Panc1 (cell line): ENCODE measurements around the gene COG2. TPM values are rescaled to one million over a fixed set of nuclear protein-coding genes. Genes with fewer than 3 reads are reported as not detected.

Experiments
- ATAC-seq: fragments of 200-7000 bp; cut with Tn5 transposase; 2 replicates; pipeline ENCODE4 v1.9.1; 2020; ENCODE audit warnings: mild to moderate bottlenecking, moderate library complexity
- BruUV-seq: library from RNA; stranded (reverse); fragments of 400-500 nt; replicated peaks from 2 replicates; lab custom pipeline; 2021; lab: Mats Ljungman, UMichigan
- CTCF ChIA-PET: fragments of 300-600 bp; sonication (Branson Sonifier 250); formaldehyde crosslinking; loops from one replicate; lab custom pipeline; 2022; ENCODE audit warnings: antibody characterized with exemption; lab: Charles Lee
- POLR2A ChIA-PET: fragments of 300-600 bp; sonication (Branson Sonifier 250); formaldehyde crosslinking; loops from one replicate; lab custom pipeline; 2022; ENCODE audit warnings: antibody characterized with exemption; lab: Charles Lee
- DNase-seq: peaks from one replicate; pipeline ENCODE4 v3.0.0-alpha.2; 2010; ENCODE audit warnings: low read depth, low spot score
- H3K27ac ChIP-seq: 2 replicates; pipeline ENCODE4 v1.5.1; 2011; ENCODE audit warnings: mild to moderate bottlenecking, low read length, inconsistent platforms
- H3K27me3 ChIP-seq: fragments of 200-500 bp; sonication (Bioruptor generic); 2 replicates; pipeline ENCODE4 v1.6.0; 2014; ENCODE audit warnings: low read length, inconsistent platforms; ENCODE audit not compliant: control insufficient read depth, insufficient read depth
- H3K36me3 ChIP-seq: fragments of 200-500 bp; sonication (Bioruptor generic); 2 replicates; pipeline ENCODE4 v1.5.1; 2014; ENCODE audit warnings: inconsistent platforms, mild to moderate bottlenecking, low read length, moderate library complexity; ENCODE audit not compliant: control insufficient read depth, insufficient read depth
- H3K4me1 ChIP-seq: 2 replicates; pipeline ENCODE4 v1.5.1; 2011; ENCODE audit warnings: inconsistent platforms, mild to moderate bottlenecking, low read length, moderate library complexity; ENCODE audit not compliant: control insufficient read depth, insufficient read depth
- H3K4me3 ChIP-seq, 2 experiments: 2 replicates each; pipeline ENCODE4 v1.5.1; 2011 to 2012; ENCODE audit warnings: low read depth in 2 of 2, low read length in 2 of 2, mild to moderate bottlenecking in 2 of 2, inconsistent platforms in 1 of 2, moderate library complexity in 1 of 2
- H3K9me3 ChIP-seq: fragments of 200-500 bp; sonication (Bioruptor generic); 2 replicates; pipeline ENCODE4 v1.5.1; 2014; ENCODE audit warnings: low read depth, mild to moderate bottlenecking, inconsistent platforms, low read length, moderate library complexity; ENCODE audit not compliant: control insufficient read depth, insufficient read depth
- POLR2AphosphoS5 ChIP-seq: IDR thresholded peaks from 2 replicates; pipeline ENCODE4 v1.6.1; 2012; ENCODE audit warnings: mild to moderate bottlenecking, low read depth, low read length, moderate library complexity
- REST ChIP-seq, 2 experiments: IDR thresholded peaks; 2 replicates each; pipeline ENCODE4 v1.6.1; 2011 to 2012; ENCODE audit warnings: low read depth in 2 of 2, control low read depth in 1 of 2, low read length in 1 of 2, mild to moderate bottlenecking in 1 of 2, moderate library complexity in 1 of 2; ENCODE audit not compliant: insufficient read depth in 1 of 2
- SIN3A ChIP-seq: IDR thresholded peaks from 2 replicates; pipeline ENCODE4 v1.6.1; 2012; ENCODE audit warnings: low read depth, mild to moderate bottlenecking, low read length, moderate library complexity, borderline replicate concordance; ENCODE audit not compliant: insufficient read depth
- TCF7L2 ChIP-seq: IDR thresholded peaks from 2 replicates; pipeline ENCODE4 v1.6.1; 2011; ENCODE audit warnings: mild to moderate bottlenecking, low read depth, low read length, inconsistent platforms
- in situ Hi-C: cut with HindIII; loops from 2 replicates; pipeline ENCODE4 v1.10.0; 2016; ENCODE audit warnings: low sequenced_read_pairs, low pct_unique_long_range_greater_than_20kb
- intact Hi-C: fragments of 100-400 bp; cut with micrococcal nuclease; formaldehyde crosslinking; loops from one replicate; pipeline ENCODE4 v1.10.0; 2022; ENCODE audit not compliant: unreplicated experiment
- total RNA-seq: library from RNA; stranded (reverse); gene quantifications from one replicate; pipeline ENCODE4 v1.2.1, GENCODE V29; 2021; ENCODE audit not compliant: unreplicated experiment
- TF ChIP-seq, protein P1 (sequence below): fragments of 450-650 bp; IDR thresholded peaks from 2 replicates; pipeline ENCODE4 v1.5.1; 2017; ENCODE audit warnings: mild to moderate bottlenecking

Gene COG2
- total RNA-seq, 1 experiment from 2014 or later = 20.5 TPM

DNA sequence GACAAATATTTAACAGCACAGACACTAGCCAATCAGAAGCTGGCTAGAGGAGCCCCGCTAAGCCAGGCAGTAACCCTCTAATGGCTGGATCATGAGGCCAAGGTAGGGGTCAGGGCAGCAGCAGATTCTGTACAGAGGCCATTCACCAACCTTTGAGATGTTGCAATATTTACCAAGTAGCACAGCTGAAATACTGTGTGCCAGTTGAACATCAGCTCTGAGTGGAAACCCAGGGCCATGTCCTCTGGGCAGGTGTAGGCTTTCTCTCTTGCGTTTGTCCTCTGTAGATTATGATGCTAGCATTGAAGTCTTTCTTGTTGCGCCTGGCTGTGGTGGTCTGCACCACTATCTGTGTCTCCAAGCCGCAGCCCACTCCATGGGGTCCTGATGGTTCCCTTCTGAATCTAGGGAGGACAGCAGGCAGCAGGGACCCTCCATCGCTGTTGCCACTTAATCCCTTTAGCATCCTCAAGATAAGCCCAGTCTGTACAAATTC is 2.5 kb upstream of the COG2 start:
- ChIA-PET CTCF (no interaction called here), POLR2A (no interaction called here)
- peaks cover 17% of the 10 kb centered on the region for H3K27me3 ChIP-seq
- peaks cover 9% of the 10 kb centered on the region; the same call in 1 of the 2 replicates for H3K36me3 ChIP-seq
- no peak overlapping the region for H3K4me3 ChIP-seq
- ATAC-seq (no peak), DNase-seq (no peak)
- H3K9me3 ChIP-seq = no peaks in the 10 kb centered on the region
- no peak overlapping the region for H3K27ac ChIP-seq
- TF ChIP-seq POLR2AphosphoS5 = no peak
- TF ChIP-seq, protein P1, sequence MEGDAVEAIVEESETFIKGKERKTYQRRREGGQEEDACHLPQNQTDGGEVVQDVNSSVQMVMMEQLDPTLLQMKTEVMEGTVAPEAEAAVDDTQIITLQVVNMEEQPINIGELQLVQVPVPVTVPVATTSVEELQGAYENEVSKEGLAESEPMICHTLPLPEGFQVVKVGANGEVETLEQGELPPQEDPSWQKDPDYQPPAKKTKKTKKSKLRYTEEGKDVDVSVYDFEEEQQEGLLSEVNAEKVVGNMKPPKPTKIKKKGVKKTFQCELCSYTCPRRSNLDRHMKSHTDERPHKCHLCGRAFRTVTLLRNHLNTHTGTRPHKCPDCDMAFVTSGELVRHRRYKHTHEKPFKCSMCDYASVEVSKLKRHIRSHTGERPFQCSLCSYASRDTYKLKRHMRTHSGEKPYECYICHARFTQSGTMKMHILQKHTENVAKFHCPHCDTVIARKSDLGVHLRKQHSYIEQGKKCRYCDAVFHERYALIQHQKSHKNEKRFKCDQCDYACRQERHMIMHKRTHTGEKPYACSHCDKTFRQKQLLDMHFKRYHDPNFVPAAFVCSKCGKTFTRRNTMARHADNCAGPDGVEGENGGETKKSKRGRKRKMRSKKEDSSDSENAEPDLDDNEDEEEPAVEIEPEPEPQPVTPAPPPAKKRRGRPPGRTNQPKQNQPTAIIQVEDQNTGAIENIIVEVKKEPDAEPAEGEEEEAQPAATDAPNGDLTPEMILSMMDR = no peak
- TF ChIP-seq SIN3A = no peak
- no peak for TF ChIP-seq REST (IDR thresholded peaks at IDR 0.05; ENCODE audit: insufficient read depth in 1 of 2, low read depth in 2 of 2, low read length in 1 of 2)
- TF ChIP-seq TCF7L2 = no peak
- H3K4me1 ChIP-seq = peaks cover 9% of the 10 kb centered on the region
- BruUV-seq = no TSS peak
- intact Hi-C loops (loop anchor here (10.0 kb wide), 1 partner anchor 575 kb away; no protein-coding TSS in a partner anchor), in situ Hi-C loops (no loop called here)

DNA sequence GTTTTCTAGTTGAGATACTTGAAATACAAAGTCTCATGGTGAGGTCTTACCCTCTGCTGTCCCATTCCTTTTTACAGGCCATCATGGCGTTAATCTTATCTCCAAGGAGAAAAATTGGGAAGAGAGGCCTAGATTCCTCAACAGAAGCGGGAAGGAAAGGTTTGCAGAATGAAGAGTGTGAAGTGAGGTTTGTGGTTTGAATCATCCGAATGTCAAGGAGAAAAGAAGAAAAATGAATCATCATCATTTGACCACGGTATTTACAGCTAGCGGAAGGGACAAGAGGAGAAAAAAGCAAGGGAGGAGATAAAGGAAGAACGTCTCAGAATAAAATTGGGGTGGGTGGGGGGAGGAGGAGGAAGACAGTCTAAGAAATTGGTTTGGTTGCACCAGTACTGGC is 935 bp upstream of the COG2 start:
- in situ Hi-C loops = no loop called here
- no peaks in the 10 kb centered on the region for H3K9me3 ChIP-seq
- H3K27me3 ChIP-seq = peaks cover 17% of the 10 kb centered on the region
- H3K4me3 ChIP-seq = no peak overlapping the region
- POLR2A ChIA-PET = no interaction called here
- H3K27ac ChIP-seq = no peak overlapping the region
- intact Hi-C loops = no loop called here
- H3K4me1 ChIP-seq = peaks cover 9% of the 10 kb centered on the region
- no peak for TF ChIP-seq REST (IDR thresholded peaks at IDR 0.05; ENCODE audit: insufficient read depth in 1 of 2, low read depth in 2 of 2, low read length in 1 of 2)
- TF ChIP-seq POLR2AphosphoS5 = no peak
- TF ChIP-seq SIN3A = no peak
- TF ChIP-seq, protein P1 = no peak
- no peak for TF ChIP-seq TCF7L2
- CTCF ChIA-PET = no interaction called here
- ATAC-seq (no peak), DNase-seq (no peak)
- no TSS peak for BruUV-seq
- H3K36me3 ChIP-seq = peaks cover 9% of the 10 kb centered on the region; the same call in 1 of the 2 replicates
